GM18519 (cell line): Measurements from ENCODE around the gene LIMCH1.
"Not testable (repeated sequence)": the region's sequence is repeated elsewhere in the genome, so short reads cannot be mapped to it uniquely, and the experiment has no call there.

Experiments used
- ATAC-seq: cut with Tn5 transposase; IDR thresholded peaks from one replicate; pipeline ENCODE4 v1.9.1; 2021; ENCODE audit warnings: mild to moderate bottlenecking, moderate library complexity; ENCODE audit not compliant: unreplicated experiment, low FRiP score

Gene LIMCH1, protein sequence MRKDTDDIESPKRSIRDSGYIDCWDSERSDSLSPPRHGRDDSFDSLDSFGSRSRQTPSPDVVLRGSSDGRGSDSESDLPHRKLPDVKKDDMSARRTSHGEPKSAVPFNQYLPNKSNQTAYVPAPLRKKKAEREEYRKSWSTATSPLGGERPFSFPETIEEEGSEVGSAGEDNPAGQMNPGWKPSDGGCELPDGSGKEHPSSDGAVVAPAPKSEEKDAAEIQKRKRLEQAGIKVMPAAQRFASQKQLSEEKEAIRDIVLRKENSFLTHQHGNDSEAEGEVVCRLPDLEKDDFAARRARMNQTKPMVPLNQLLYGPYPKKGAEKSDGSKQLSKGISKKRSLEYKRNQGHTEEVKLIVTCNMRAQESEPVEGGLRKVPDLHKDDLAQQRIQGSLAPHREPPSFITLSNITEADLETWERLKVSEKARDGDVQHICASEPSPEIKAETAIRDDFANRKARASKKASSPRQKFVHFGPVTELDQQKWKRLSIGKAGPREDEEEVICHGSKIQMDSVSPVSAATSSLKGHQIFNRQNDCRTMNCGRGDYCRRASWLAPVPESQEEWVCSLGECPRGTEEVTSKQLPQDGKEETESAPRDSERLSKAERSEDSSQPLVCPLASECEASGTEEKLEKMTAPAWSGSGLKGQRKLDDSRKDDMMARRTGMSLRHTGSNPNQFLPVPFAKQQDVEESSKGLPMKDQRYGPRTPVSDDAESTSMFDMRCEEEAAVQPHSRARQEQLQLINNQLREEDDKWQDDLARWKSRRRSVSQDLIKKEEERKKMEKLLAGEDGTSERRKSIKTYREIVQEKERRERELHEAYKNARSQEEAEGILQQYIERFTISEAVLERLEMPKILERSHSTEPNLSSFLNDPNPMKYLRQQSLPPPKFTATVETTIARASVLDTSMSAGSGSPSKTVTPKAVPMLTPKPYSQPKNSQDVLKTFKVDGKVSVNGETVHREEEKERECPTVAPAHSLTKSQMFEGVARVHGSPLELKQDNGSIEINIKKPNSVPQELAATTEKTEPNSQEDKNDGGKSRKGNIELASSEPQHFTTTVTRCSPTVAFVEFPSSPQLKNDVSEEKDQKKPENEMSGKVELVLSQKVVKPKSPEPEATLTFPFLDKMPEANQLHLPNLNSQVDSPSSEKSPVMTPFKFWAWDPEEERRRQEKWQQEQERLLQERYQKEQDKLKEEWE (N-terminal part only)

DNA sequence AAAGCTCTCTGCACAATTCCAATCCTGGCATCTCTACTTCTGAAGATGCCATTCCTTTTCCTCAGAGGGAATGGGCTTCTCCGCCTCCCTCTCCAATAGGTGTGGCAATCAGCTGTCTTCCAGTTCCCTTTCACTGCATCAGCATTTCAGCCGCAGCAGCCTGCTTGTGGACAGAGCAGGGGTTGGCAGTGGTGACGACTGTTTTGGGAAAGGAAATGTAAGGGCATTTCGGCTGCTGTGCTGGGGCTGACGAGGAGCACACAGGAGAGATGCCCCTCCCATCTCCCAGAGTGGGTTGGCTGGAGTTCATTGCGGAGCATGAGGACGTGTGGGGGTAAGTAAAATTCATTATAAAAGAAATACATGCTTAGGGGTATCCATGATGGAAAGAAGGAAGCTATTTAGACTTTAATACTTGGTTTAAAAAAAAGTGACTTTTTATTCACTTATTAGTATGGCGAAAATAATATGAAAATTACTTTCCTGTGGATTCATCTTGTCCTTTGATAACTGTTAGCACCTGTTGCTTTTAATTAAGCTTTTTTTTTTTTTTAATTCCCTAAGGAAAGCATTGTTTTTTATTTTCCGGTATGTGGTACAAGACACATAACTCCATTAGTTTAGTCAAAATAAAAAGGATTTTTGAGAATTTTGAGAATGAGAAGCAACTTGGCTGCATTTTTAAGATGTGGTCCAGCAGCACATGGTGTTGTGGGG is at the start of gene LIMCH1:
TSS of gene LIMCH1 (plus strand) at position 141 of the 717 bp plus-strand sequence. CDS start 67,839 bp downstream, outside the sequence.
- ATAC-seq = no peak

DNA sequence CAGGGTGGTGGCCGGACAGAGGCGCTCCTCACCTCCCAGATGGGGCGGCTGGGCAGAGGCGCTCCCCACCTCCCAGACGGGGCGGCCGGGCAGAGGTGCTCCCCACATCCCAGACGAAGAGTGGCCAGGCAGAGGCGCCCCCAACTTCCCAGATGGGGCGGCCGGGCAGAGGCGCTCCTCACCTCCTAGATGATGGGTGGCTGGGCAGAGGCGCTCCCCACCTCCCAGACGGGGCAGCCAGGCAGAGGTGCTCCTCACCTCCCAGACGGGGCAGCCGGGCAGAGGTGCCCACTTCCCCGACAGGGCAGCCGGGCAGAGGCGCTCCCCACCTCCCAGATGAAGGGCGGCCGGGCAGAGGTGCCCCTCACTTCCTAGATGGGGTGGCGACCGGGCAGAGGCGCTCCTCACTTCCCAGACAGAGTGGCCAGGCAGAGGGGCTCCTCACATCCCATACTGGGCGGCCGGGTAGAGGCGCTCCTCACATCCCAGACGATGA is 46.8 kb upstream of the LIMCH1 start:
- ATAC-seq = not testable (repeated sequence)

DNA sequence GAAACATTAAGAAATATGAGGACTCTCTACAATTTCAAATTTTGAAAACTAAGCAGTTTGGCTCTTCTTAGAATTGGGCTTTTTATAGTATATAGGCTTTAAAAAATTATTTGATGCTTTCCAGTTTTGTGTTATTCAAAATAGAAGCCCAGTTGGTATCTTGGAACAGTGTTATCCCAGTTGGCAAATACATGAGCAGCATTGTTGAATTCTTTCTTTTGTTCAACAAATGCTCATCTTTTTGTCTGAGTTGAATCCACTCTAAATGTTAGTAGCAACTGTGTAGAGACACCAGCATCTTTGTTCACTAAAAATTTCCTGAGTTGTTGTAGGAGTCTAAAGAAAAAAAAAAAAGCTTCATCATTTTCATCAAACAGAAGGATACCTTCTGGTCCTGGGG is 41.0 kb upstream of the LIMCH1 start:
- no peak for ATAC-seq

DNA sequence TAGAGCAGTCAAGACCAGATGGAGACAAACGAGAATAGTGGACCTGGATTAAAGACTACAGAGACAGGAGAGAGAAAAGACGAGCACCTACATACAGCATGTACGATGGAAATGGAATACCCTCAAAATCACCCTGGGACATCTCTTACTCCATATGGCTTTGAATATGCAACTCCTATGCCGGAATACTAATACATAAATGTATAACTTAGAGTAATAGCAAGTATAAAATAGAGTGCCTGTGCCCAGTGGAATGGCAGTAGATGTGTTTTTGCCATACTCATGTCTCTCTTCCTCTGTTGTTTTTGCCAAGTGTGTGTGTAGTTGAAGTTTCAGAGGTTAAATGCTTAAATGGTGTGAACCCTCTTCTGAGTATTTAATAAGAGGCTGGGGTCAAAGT is 39.8 kb upstream of the LIMCH1 start:
- no peak for ATAC-seq

DNA sequence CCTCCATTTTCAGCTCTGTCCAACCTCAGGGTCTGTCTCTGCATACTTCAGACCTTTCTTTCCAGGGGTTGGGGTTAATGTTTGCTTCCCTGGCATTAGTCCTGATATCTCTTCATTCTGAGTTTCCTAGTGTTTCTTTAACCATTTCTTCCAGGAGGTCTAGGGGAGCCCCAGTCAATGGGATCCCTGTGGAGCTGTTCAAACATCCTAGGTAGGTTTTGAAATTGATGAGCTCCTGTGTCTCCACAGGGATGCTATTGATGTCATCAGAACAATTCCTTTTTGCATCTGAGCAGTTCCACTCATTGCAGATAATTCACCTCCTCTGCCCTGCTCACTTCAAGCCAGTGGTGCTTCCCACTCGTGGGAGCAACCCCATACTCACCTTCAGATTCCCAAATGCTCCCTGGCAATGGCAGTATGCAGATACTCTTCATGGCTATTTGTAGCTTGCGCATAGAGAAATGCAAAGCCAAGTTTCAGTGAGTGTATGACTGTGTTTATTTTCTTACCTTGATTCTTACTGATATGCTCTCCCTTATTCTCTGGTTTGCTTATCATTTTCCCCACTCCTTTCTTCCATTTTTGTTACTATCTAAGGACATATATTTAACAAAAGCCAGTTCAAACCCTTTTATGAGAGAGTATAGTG is 33.7 kb upstream of the LIMCH1 start:
- ATAC-seq = no peak

DNA sequence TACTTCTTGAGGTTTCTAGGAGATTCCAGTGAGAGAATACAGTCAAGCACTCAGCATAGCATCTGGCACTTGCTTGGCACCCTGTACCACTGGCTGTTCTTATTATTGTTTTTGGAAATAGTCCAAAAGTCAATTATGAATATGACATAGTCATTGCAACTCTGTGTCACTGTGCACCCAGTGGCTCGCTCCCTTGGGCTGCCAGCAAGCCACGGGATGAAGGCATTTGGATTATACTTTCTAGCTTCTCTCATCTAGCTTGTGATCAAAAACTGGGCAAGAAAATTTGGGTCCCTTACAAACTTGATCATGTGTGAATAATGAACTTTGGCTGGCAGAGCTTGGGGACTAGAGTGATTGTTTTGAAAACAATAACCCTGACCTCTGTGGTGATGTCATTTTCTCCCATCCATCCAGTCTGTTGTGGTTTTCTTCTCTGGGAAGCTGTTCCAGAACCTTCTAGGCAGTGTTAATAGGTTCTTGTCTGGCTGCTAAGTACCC is 32.7 kb upstream of the LIMCH1 start:
- no peak for ATAC-seq

DNA sequence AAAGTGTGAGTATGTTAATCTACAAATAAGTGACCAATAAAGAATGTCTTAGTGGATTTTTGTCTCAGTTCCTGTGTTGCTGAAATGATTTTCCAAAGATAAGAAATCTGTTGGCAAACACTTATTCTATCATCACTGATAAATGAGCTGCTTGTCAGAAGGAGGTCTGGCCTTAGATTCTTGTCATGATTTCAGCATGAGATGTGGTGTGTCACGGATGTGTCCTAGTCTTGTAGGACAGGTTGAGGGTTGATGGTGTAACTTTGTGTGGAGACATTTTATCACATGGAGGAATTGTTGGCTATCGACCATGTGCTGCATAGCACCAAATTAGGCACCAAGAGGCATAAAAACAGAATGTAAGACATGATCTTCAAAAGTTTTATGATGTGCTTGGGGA is 31.8 kb upstream of the LIMCH1 start:
- no peak for ATAC-seq

DNA sequence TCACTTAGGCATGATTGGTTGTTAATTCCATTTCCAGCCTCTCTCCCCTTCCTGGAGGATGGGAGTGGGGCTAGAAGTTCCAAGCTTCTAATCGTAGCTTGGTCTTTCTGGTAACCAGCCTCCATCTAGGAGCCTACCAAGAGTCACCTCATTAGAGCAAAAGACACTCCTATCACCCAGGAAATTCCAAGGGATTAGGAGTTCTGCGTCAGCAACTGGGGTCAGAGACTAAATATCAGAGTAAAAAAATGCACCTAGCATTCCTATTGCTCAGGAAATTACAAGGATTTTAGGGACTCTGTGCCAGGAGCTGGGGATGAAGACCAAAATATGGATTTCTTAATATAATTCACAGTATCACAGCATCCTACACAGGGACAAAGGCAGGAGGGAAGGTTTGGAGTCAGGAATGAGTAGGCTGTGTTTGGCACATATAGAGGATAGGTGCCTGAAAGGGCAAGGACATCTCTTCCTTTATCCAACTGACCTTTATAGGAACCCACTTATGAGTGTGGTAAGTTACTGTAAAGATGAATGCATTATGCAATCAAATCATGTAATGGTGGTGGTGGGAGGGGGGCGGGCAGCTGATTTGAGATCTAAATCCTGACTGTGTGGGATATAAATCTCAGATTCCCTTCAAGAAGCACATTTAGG is 30.5 kb upstream of the LIMCH1 start:
- no peak for ATAC-seq

DNA sequence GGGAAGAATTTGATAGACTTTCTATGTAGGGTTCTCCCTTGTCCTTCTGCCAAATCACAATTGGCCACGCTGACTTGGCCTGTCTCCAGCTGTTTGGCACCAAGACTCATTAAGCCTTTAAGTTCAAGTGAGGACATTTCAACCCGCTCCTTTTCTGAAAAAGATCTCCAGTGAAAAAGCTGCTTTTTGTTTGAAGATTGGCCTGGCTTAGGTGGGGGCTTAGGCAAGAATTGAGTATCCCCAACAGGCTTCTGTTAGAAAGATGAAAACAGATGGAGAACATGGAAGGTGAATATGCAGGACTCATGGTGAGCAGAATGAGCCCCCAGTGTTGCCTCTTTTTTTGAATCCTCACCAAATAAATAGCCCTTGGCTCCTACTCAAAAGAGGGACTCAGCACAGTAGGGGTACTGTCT is 28.5 kb upstream of the LIMCH1 start:
- no peak for ATAC-seq

DNA sequence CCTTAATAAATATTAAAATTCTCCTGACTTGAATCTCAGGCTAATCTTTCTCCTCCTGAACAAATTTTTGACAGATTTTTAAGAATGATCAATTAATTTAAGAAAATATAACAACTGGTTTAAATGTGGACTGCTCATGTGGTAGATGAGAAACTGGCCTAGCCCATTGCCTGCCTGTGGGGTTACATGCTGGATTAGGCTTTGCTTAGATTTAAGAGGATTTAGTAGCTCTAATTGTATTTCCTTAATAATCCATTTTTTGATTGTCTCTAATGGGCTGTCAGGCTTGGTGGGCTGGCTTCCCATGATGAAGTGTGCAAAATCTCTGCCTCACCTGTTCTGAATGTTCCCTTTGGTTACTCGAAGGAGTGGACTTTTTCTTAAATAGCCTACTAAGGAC is 27.8 kb upstream of the LIMCH1 start:
- ATAC-seq = no peak

DNA sequence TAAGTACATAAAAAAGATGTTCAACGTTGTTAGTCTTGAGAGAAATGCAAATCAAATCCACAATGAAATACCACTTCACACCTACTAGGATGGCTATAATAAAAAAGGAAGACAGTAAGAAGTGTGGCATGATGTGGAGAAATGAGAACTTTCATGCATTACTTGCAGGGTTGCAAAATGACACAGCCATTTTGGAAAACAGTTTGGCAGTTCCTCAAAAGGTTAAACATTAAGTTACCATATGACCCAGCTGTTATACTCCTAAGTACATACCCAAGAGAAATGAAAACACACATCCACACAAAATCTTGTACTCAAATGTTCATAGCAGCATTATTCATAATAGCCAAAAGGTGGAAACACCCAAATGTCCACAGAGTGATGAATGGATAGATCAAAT is 25.8 kb upstream of the LIMCH1 start:
- no peak for ATAC-seq

DNA sequence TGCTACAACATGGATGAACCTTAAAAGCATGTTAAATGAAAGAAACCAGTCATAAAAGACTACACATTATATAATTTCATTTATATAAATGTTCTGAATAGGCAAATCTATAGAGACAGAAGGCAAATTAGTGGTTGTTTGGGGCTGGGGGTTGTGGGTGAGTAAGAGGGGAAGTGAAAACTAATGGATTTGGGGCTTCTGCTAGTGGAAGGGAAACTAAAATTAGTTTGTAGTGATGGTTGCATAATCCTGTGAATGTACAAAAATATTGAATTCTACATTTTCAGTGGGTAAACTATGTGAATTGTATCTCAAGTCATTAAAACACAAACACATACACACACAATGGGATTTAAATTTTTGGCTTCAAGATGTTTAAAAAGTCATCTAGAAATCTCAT is 25.4 kb upstream of the LIMCH1 start:
- ATAC-seq = no peak

DNA sequence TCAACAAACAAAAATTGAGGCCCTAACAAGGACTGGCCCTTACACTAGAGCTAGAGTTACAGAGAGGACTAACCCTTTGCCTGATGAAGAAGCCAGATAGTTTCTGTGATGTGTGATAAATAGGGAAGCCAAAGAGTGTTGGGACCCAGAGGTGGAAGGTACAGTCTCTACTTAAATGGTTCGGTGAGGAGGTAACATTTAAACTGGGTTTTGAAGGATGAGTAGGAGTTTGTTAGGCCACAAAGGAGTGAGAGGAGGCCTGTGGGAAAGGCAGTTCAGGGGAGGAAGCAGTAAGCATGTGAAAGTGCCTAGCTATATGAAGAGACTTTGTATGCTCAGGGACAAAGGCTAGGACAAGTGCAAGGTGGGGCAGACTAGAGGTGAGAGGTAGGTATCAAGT is 23.8 kb upstream of the LIMCH1 start:
- no peak for ATAC-seq

DNA sequence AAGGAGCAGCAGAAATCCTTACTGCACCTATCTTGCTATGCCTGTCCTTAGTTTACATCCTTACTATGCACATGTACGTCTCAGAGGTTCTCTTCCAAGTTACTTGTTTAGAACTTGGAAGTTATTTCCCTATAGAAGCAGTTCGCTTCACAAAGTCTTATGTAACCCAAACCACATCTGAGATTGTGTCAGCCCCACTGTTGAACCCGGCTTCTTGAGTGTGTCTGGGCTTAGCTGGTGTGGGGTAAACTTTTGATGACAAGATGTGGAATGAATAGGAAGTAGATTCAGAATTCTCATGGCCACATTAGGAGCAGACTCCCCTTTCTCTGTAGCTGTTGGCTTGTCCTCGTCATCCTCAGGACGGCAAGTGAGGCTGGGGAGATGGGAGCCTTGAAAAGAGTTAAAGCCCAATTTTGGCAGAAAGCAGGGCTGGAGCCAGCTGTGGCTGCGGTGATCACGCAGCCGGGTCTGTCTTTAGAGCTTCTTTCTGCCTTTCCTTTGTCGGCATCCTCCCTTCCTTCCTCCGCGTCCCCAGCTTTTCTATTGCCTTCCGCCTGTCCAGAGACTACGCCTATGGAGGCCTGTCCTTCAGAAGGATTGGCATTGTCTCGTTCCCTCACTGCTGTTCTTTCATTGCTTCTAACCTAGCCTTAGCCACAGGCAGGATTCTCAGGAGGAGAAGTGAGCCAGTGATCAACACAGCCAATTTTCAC is 23.0 kb upstream of the LIMCH1 start:
- no peak for ATAC-seq

DNA sequence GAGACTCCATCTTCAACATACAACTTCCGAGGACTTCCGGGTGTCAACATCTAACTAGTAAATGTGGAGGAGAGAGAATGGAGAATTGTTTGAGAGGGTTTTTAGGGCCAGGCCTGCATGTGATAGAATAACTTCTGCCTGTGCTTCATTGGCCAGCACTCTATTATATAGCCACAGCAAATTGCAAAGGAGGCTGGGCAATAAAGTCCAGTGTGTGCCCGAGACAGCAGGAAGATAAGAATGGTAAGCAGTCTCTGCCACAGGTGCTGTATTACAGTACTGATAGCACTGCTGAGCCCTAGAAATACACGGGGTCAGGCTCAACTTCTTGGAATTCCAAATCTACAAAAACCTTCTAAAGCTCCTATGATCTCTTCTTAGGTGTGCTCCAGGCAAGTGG is 20.8 kb upstream of the LIMCH1 start:
- ATAC-seq = no peak

DNA sequence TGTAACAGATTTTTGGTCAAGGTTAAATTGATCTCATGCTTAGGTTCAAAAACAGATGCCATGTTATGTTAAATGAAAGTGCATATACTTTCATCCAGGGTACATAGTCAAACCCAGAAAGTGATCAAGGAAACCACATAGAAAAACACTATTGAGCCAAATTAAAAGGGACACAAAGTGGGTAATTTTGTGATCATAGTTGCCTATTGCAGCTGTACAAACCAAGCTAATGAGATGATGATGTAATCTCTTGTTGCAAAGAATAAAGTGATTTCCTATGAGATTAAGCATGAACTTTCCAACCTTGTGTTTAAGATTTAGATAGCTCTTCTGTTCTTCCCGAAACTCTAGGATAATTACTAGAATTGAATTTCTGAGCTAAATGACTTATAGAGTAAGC is 20.2 kb upstream of the LIMCH1 start:
- no peak for ATAC-seq

DNA sequence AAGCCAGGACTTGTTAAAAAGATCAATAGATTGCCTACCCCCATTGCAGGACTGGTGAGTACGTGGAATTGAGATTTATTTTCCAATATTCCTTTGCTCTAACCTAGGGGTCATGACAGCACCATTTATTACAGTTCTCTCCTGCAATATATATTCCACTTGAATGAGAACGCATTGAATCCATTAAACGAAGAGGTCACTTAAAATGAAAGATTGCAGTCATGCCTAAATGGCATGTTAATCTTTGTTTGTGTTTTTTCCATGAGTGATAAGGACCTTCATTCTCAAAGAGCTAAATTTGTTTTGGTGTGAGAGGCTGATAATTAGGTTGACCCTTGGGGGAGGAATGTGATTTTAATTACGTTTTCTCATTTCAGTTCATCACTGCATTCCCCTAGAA is 13.5 kb upstream of the LIMCH1 start:
- ATAC-seq = no peak

DNA sequence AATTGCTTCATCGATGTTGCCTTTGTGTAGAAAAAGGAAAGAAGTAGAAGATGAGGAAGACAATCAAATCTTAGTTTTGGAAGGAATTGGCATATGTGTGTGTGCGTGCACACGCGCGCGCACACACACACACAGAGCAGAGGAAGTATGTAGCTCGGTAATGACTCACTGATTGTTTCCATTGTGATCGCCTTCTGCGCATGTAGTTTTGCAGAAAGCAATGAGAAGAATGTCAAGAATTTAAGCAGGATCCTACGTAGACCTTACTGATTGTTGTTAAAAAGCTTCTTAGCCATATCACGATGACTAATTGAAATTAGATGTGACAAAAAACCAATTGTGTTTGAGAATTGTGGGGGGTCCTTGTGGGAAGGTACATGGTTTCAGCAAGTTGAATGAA is 12.8 kb upstream of the LIMCH1 start:
- ATAC-seq = no peak
